ENCODE results near the gene CNN3. TPM values are rescaled to one million over a fixed set of nuclear protein-coding genes. Genes with fewer than 3 reads are reported as not detected.

CNN3 gene
- total RNA-seq, result 100 to 1,000 TPM in 1 of 2 donors, 10 to 100 TPM in 1; 87.7 to 162 TPM
- long read RNA-seq, transcript CNN3-201 (7 exons, 2,165 nt), result major isoform, 341 of 354 reads
- long read RNA-seq, partial matches to known transcripts, result 2 of 354 reads
- long read RNA-seq, other reads (novel, unspliced or antisense), result 9 of 354 reads

DNA sequence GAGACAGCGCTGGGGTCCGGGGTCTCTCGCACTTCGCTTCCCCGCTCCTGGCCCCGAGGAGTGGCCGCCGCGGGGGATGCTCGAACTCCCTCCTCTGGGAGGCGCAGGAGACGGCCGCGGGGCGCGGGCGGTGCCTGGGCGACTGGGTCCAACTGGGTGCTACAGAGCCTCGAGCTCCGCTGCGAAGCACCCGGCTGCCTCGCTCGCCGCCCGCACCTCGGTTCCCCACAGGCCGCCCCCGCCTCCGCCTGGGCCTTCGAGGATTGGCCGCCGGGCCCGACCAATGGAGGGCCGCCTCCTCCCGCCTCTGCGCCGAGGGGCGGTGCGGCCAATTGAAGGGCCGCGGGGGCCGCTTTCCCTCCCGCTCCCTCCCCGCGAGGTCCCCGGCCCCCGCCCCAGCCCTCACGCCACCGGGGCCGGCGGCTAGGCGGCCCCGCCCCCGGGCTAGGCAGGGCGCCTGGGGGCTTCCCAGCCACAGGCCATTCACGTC, at the start of gene CNN3:
Gene CNN3, minus strand, starts transcription at position 196 of the 490 bp plus-strand sequence. CDS start 216 bp downstream, outside the sequence.
- ATAC-seq (peak; percentile 94 to 95), DNase-seq (peak; percentile 94)
- intact Hi-C loops (cut with DNase I), result loop anchor here (2.0 to 10.0 kb wide), 5 partner anchors 35 to 115 kb away; no protein-coding TSS in a partner anchor

DNA sequence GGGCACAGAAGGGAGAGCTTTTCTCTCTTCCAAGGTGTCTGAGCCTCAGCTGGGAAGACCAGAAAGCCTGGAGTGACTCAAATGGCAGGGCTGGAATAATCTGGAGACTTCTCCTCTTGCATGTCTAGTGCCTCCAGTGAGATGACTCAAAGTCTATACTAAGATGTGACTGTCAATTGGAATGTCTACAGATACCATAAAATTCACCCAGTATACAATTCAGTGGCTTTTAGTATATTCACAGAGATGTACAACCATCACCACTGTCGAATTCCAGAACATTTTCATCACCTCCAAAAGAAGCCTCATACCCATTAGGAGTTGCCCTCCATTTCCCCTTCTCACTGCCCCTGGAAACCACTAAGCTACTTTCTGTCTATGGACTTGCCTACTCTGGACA, 47.9 kb upstream of the CNN3 start:
- ATAC-seq (peak in 1 of 2 donors; percentile 69), DNase-seq (no peak)
- intact Hi-C loops (cut with DNase I), result no loop called here

DNA sequence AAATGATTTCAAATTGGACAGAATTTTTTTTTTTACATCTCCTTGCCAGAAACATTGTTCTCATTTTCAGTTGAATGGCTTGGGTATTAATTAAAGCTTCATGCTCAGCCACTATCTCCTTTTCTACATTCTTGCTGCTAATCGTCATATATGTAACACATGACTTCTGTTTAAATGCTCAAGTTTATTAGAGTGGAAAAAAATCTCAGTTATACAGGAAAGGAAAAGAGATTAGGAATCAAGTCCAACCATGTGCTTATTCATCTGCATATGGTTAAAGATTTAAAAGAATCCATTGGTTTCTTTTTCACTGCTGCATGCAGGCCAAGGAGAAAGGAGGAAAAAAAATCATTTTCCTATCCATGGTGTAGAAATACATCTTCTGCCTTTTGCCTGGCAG, 47.3 kb upstream of the CNN3 start:
- no peak for DNase-seq
- ATAC-seq, result peak in 1 of 2 donors; percentile 26
- intact Hi-C loops (cut with DNase I), result no loop called here

DNA sequence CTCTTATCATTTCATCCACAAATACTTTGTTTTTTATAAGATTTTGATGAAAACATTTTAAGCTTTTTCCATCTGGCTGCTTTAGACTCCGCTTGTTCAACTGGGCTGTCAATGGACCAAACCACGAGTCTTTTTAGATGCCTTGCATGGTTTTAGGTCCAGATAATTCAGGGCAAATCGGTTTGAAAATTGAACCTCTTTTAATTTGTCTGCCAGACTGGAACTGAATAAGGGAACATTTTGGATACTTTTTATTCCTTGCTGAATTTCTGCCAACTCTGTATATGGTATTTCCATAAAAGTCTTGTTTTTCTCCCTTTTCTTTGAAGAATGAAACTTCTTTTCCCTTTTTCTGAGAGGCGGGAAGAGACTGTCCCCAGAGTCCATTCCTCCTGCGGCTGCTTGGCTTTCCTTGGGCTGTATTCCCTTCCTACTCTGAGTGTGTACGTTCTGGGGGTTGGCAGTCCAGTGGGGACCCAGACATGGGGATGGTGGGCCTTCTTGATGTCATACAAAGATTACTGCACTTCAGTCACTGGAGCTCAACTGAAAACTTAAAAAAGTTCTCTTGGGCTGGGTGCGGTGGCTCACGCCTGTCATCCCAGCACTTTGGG, 46.5 kb upstream of the CNN3 start:
- ATAC-seq (peak; percentile 36 to 39), DNase-seq (no peak)
- intact Hi-C loops (cut with DNase I), result no loop called here

DNA sequence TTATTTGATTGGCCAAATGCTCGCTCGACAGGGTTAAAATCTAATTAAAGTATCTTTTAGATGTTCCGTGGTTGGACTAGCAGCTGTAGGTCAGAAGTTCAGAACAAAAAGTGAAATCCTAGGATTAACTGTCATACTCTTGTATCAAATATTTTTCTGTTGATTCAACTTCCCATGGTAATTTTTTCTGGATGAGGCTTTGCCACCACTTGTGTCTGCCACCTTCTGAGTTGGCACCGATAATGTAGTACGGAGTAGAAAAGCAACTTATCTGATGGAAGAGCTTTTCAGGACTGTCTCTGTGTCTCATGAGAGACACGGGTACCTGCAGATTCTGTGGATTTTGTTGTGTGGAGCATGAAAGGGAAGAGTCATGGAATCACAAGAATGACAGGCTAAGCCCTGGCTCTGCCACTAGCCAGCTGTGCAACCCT, 44.6 kb upstream of the CNN3 start:
- ATAC-seq (peak; percentile 51 to 53), DNase-seq (no peak)
- intact Hi-C loops (cut with DNase I), result no loop called here

DNA sequence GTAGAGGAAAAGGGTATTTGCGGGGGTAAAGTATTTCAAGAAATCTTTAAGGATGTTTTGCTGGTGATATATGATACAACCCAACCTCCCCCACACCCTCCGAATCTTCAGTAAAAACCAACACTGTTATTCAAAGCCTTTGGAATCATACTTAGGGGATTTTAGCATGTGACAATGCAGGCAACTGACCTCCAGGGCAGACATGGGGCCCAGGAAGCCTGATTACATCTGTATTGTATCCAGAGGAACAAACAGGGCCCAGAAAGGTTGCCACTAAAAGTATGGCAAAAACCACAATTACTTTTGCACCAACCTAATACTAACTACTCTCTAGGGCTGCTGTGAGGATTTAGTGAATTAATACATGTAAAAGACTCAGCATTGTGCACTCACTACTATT, 43.9 kb upstream of the CNN3 start:
- intact Hi-C loops (cut with DNase I), result no loop called here
- DNase-seq (no peak), ATAC-seq (no peak)

DNA sequence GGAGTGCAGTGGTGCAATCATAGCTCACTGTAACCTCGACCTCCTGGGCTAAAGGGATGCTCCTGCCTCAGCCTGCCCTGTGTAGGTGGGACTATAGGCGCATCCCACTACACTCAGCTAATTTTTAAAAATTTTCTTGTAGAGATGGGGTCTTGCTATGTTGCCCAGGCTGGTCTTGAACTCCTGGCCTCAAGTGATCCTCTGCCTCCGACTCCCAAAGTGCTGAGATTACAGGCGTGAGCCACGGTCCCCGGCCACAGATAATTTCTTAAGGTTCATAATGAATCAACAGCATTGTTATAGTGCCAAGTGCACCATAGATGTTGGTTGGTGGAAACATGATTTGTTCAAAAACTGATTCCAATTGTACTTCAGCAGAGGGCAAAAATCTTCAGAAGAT, 42.2 kb upstream of the CNN3 start:
- ATAC-seq, result no peak
- DNase-seq, result no peak
- intact Hi-C loops (cut with DNase I), result no loop called here

DNA sequence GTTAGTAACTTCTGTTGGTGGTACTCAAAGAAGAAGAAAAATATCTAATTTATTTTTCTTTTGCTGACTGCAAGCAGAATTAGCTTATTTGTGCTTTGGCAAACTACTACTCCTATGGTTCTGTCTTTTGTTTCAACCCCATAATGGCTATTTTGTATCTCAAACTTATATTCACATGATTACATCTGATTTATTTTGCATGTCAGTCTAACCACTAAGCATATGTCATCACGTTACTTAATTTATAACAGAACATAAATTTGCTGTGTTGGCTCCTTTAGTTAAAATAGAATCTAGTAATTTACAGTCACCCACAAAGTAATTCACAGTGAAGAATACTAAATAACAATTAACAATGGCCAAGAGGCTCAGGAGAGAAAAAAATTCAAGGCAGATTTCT, 39.1 kb upstream of the CNN3 start:
- ATAC-seq, result no peak
- DNase-seq, result no peak
- intact Hi-C loops (cut with DNase I), result no loop called here

DNA sequence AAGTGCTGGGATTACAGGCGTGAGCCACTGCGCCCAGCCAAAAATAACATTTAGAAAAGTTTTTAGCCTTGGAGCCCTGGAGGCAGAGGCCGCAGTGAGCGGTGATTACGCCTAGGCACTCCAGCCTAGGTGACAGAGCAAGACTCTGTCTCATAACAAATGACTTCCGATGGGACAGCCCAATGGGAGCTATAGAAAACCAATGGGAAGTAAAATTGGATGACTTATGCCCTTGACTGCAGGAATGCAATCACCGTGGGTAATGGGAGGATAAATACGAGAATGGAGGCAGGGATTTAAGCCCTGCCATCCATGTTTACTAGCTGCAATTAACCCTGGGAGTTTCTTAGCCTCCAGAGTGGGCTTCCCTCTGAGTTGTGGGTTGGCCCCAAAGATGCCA, 37.0 kb upstream of the CNN3 start:
- no peak for DNase-seq
- intact Hi-C loops (cut with DNase I), result loop anchor here in 1 of 2 donors (5.0 kb wide), 1 partner anchor 37 kb away; the partner anchor contains the start of gene CNN3
- no peak for ATAC-seq

DNA sequence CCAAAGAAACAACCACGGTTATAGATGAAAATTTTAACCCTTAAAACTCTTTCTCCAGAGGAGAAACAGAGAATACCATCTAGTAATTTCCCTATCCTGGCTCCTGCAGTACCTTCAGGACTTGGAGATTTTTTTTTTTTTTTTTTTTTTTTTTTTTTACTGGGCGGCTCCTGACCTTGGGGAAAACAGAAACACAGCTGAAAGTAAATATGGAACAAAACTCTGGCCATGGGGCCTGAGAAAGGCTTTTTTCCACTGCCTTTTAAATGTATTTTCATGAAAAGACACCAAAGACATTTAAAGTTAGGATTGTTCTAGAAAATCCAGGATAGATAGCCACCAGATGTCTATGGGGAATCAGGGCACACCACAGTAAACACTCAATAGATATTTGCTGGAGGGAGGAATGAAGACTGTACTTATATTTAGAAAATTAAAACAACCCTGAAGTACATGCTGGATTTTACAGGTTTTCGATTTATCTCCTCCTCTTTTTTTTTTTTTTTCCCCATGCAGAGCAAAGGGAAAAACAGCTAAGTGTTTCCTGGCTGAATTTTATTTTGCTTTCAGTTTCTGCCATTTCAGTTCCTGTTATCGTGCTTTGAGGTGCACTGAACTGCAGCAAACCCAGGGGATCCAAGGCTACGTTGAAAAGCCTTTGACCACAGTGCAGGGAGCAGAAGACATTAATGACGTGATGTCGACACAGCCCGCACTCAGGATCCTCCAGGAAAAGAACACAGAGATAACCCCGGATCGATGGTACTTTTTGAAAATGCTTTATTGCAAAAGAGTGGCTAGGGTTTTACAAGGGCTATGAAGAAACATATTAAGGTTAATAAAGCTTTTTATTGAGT, 35.7 kb upstream of the CNN3 start:
- ATAC-seq (peak; percentile 73 to 79), DNase-seq (peak; percentile 26)
- intact Hi-C loops (cut with DNase I), result loop anchor here in 1 of 2 donors (5.0 kb wide), 1 partner anchor 35 kb away; the partner anchor contains the start of gene CNN3

DNA sequence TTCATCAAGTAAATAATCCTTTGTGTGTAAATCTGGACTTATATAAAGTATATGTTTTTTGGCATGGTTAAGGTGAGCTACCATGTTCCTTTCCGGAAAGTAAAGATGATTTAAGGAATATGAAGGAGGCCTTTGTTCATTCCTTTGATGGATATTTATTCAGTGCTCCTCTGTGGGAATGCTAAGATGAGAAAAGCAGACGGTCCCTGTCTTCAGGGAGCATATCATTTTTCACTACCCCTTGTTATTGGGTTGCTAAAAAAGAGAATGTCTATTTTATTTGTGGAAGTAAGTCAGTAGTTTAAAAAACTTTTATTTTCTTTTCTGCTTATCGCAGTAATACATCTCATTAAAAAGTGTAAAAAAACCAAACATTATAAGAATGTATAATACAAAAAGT, 35.1 kb upstream of the CNN3 start:
- DNase-seq (no peak), ATAC-seq (no peak)
- intact Hi-C loops (cut with DNase I), result loop anchor here in 1 of 2 donors (5.0 kb wide), 1 partner anchor 35 kb away; the partner anchor contains the start of gene CNN3

DNA sequence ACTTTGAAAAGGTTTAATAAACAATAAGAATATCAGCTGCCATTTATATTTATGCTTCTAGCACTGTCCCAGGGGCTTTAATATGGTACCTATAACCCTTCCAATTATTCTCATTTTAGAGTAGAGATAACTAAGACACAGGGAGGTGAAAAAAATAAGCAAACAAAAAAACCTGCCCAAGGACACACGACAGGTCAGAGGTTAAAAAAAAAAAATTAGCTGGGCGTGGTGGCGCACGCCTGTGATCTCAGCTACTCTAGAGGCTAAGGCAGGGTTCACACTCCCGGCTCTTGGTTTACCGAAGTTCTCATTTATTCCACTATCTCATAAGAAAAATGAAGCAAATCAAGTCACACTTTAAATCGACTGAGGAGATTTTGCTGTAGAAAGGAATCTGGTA, 34.7 kb upstream of the CNN3 start:
- intact Hi-C loops (cut with DNase I), result loop anchor here in 1 of 2 donors (5.0 kb wide), 1 partner anchor 34 kb away; the partner anchor contains the start of gene CNN3
- DNase-seq (no peak), ATAC-seq (no peak)

DNA sequence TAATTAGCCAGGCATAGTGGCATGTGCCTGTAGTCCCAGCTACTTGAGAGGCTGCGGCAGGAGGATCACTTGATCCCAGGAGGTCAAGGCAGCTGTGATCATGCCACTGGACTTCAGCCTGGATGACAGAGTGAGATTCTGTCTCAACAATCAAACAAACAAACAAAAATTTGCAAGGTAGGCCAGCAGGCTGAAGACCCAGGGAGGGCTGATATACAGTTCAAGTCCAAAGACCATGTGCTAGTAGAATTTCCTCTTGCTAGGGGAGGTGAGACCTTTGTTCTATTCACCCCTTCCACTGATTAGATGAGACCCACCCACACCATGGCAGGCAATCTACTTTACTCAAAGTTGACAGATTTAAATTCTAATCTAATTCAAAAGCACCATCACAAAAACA, 31.2 kb upstream of the CNN3 start:
- intact Hi-C loops (cut with DNase I), result no loop called here
- DNase-seq (no peak), ATAC-seq (no peak)

DNA sequence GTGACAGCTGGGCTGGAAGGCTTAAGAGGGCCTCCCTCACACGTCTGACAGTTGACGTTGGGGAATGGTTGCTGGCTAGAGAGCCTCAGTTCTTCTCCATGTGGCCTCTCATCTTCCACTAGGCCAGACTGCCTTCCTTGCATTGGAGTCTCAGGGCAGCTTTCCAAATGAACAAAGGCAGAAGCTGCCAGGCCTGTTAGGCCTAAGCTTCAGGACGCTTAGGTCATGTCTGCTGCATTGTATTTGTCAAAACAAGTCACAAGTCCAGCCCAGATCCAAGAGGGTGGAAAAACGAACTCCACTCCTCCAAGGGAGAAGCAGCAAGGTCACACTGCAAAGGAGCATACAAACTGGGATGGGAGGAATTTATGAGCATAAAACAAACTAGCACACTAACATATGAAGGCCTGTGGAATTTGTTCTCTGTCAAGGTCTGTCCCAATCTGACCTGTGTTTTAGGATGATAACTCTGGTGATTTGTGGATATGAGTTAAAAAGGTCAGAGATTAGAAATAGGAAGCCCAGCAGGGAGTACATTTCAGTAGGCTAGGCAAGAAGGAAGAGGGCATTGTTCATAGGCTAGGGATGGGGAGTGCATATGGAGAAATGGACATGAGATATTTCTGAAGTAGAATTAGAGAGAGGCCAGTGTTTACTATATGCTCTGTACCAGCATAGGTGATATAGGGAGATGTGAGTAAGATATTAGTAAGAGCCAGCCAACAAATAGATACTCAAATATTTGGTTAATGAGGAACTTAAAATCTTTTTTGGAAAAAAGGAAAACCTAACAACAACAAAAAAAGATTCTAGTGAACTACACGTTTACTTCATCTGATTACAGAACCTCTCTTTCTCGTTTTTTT, 29.1 kb upstream of the CNN3 start:
- ATAC-seq, result peak; percentile 91 to 92
- peak; percentile 49 for DNase-seq

DNA sequence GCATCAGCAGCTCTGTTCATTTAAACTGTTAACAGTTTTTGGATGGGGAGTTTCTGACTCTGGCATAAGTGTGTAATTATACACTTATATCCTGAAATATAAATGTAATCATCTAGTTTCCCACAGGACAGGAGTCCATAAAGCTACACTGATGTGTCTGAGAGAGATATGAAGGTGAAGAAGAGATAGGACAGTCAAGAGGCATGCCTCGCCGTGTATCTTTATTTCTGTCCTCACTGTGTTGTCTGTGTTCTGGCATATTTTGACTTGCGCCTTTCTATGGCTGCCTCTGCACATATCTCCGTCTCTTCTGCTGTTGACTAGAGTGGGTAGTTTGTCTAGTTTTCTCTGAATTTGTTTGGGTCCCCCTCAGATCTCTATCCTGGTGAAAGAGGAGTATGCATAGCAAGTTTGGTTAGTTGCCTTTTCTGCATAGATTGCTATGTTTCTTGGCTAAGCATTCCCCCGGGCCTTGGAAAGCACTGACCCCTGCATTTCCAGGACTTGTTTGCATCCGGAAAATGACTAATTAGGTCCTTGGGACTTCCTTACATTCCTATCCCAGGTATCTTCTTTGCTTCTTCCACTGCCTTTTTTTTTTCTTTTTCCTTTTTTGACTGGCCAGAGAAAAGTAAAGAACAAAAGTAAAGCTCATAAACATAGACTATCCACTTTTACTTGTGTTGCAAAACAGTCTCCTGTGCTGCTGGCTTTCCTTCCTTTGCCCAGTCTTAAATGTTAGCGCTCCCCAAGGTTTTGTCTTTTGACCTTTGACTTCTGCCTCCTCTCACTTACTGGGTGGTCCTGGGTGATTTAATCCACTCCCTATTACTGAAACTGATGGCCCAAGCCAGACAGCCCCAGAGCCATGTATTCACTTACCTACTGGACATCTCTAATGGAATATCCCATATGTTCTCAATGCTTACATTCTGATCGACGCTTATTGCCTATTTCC, 27.6 kb upstream of the CNN3 start:
- ATAC-seq (peak; percentile 57 to 83), DNase-seq (no peak)
- intact Hi-C loops (cut with DNase I), result no loop called here

More for the DNA sequence above, 29.1 kb upstream of the CNN3 start:
- intact Hi-C loops (cut with DNase I), result no loop called here

DNA sequence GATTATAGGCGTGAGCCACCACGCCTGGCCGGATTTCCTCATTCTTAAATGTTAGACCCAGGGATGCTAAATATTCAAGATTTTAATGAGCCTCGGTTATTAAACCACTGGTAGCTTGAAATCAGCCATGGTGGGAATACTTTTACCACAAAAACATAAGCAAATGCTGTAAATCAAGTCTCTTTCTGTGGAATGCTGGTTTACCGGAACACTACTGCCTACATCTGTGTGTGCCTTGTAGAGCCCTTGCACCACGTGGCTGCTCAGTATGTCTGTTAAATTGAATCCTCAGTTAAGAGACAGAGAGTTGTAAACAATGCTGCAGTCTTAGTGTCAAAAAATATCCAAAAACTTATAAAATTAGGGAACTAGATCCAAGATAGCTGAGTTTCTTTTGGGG, 26.8 kb upstream of the CNN3 start:
- intact Hi-C loops (cut with DNase I), result no loop called here
- DNase-seq, result no peak
- no peak for ATAC-seq

DNA sequence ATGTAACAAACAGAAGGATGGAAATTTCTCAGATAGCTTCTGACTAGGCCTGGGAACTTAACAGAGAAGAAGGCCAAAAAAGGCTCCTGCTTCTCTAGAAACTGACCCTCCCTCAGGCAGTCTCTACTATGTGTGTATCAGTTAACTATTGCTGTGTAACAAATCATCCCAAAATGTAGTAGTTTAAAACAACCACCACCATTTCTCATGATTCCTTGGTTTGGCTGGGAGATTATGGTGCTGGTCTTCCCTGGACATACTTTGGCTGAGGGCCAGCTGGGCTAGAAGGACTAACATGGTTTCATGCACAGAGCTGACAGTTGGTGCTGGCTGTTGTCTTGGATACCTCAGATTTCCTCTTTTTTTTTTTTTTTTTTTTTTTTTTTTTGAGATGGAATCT, 26.2 kb upstream of the CNN3 start:
- DNase-seq (no peak), ATAC-seq (no peak)
- intact Hi-C loops (cut with DNase I), result no loop called here

DNA sequence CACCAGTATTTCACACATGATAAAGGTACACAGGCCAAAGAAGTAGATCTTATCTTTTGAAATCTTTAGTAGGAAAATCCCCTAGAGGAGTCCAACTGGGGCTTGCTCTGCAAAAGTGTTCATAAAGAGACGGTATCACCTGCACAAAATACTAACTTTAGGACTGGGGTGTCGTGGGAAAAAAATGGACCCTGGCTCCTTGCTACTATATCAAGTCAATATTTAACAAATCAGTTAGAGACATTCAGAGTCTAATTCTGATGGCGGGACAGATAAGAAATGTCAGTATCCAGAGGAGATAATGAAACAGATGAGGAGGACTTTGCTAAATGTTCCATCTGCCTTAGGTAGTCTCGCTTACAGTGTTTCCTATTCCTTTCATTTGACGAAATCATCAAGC, 25.6 kb upstream of the CNN3 start:
- DNase-seq, result no peak
- intact Hi-C loops (cut with DNase I), result no loop called here
- ATAC-seq, result no peak

Measured in left cardiac atrium (tissue), 4 donors.